ENCODE data around the gene NOTUM.

GRCh38 chr17:81926451-81927151 lies 34.4 kb downstream of the NOTUM start:
- TF ChIP-seq FOXM1 (IDR thresholded peaks at IDR 0.05; ENCODE audit: borderline replicate concordance, low read depth), result no peak
- peak; percentile 36 for TF ChIP-seq EP300 (IDR thresholded peaks at IDR 0.05; ENCODE audit: borderline replicate concordance)
- TF ChIP-seq, protein P1, sequence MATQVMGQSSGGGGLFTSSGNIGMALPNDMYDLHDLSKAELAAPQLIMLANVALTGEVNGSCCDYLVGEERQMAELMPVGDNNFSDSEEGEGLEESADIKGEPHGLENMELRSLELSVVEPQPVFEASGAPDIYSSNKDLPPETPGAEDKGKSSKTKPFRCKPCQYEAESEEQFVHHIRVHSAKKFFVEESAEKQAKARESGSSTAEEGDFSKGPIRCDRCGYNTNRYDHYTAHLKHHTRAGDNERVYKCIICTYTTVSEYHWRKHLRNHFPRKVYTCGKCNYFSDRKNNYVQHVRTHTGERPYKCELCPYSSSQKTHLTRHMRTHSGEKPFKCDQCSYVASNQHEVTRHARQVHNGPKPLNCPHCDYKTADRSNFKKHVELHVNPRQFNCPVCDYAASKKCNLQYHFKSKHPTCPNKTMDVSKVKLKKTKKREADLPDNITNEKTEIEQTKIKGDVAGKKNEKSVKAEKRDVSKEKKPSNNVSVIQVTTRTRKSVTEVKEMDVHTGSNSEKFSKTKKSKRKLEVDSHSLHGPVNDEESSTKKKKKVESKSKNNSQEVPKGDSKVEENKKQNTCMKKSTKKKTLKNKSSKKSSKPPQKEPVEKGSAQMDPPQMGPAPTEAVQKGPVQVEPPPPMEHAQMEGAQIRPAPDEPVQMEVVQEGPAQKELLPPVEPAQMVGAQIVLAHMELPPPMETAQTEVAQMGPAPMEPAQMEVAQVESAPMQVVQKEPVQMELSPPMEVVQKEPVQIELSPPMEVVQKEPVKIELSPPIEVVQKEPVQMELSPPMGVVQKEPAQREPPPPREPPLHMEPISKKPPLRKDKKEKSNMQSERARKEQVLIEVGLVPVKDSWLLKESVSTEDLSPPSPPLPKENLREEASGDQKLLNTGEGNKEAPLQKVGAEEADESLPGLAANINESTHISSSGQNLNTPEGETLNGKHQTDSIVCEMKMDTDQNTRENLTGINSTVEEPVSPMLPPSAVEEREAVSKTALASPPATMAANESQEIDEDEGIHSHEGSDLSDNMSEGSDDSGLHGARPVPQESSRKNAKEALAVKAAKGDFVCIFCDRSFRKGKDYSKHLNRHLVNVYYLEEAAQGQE (IDR thresholded peaks at IDR 0.05; ENCODE audit: low read depth), result 0 out of 2 replicates have a peak, but pooled peaks have one; percentile 11
- TF ChIP-seq EGR1 (IDR thresholded peaks at IDR 0.05), result no peak
